Naive thymus-derived CD4-positive, alpha-beta T cell (primary cell): ENCODE data around the gene SPECC1. TPM values are rescaled to one million over a fixed set of nuclear protein-coding genes. Genes with fewer than 3 reads are reported as not detected.
"Not testable (repeated sequence)": the region's sequence is repeated elsewhere in the genome, so short reads cannot be mapped to it uniquely, and the experiment has no call there.

Source experiments
- ATAC-seq: fragments of 150-1000 bp; cut with Tn5 transposase; 2 replicates; pipeline ENCODE4 v1.10.0; 2021; ENCODE audit warnings: mild to moderate bottlenecking, moderate library complexity
- CTCF ChIA-PET: fragments of 350-600 bp; sonication (Branson Sonifier 250); formaldehyde crosslinking; loops from one replicate; lab custom pipeline; 2021; ENCODE audit warnings: antibody characterized with exemption; lab: Charles Lee
- POLR2A ChIA-PET: fragments of 350-600 bp; sonication (Branson Sonifier 250); formaldehyde crosslinking; loops from one replicate; lab custom pipeline; 2021; ENCODE audit warnings: antibody characterized with exemption, inconsistent platforms; lab: Charles Lee
- DNase-seq, 9 donors: peaks; one replicate each; pipeline versions ENCODE4 v3.0.0 to v3.0.0-alpha.2; 2020 to 2022; ENCODE audit warnings: mixed read lengths in 1 of 9
- H3K27ac ChIP-seq: one replicate; pipeline ENCODE4 v1.7.0; 2013; ENCODE audit warnings: mild to moderate bottlenecking, low read depth, low read length, moderate library complexity
- H3K27me3 ChIP-seq, 2 donors: one replicate each; pipeline ENCODE4 v1.7.0; 2013; ENCODE audit warnings: low read length in 2 of 2, mild to moderate bottlenecking in 2 of 2, moderate library complexity in 2 of 2; ENCODE audit not compliant: control insufficient read depth in 2 of 2, insufficient read depth in 2 of 2
- H3K36me3 ChIP-seq, 3 experiments: 1 replicate in 2 of 3; 2 replicates in 1 of 3; pipeline ENCODE4 v1.7.0; 2013; ENCODE audit warnings: low read length in 3 of 3, mild to moderate bottlenecking in 3 of 3, moderate library complexity in 1 of 3; ENCODE audit not compliant: insufficient read depth in 3 of 3, control insufficient read depth in 2 of 3
- H3K4me1 ChIP-seq, 2 donors: one replicate each; pipeline ENCODE4 v1.7.0; 2013; ENCODE audit warnings: low read length in 2 of 2, mild to moderate bottlenecking in 2 of 2, moderate library complexity in 1 of 2; ENCODE audit not compliant: control insufficient read depth in 2 of 2, insufficient read depth in 2 of 2
- H3K4me3 ChIP-seq: 2 replicates; pipeline ENCODE4 v1.7.0; 2013; ENCODE audit warnings: mild to moderate bottlenecking, low read length
- H3K9me3 ChIP-seq, 3 experiments: 1 replicate in 2 of 3; 2 replicates in 1 of 3; pipeline ENCODE4 v1.7.0; 2013; ENCODE audit warnings: low read length in 3 of 3; ENCODE audit not compliant: control insufficient read depth in 2 of 3
- H3K27ac Mint-ChIP-seq, 9 donors: one replicate each; pipeline ENCODE4 v1.8.0; 2020 to 2022; ENCODE audit warnings: mixed read lengths in 9 of 9, mild to moderate bottlenecking in 8 of 9, moderate library complexity in 5 of 9, inconsistent platforms in 2 of 9
- H3K27me3 Mint-ChIP-seq, 5 donors: one replicate each; pipeline ENCODE4 v1.8.0; 2021 to 2022; ENCODE audit warnings: mixed read lengths in 5 of 5, mild to moderate bottlenecking in 1 of 5
- H3K36me3 Mint-ChIP-seq, 5 donors: one replicate each; pipeline ENCODE4 v1.8.0; 2020 to 2022; ENCODE audit warnings: mixed read lengths in 5 of 5, mild to moderate bottlenecking in 3 of 5, inconsistent platforms in 1 of 5
- H3K4me1 Mint-ChIP-seq, 7 donors: one replicate each; pipeline ENCODE4 v1.8.0; 2020 to 2022; ENCODE audit warnings: mixed read lengths in 7 of 7, mild to moderate bottlenecking in 3 of 7, inconsistent platforms in 1 of 7
- H3K4me3 Mint-ChIP-seq, 10 donors: one replicate each; pipeline ENCODE4 v1.8.0; 2020 to 2022; ENCODE audit warnings: mild to moderate bottlenecking in 10 of 10, mixed read lengths in 10 of 10, moderate library complexity in 6 of 10, inconsistent platforms in 2 of 10
- H3K9me3 Mint-ChIP-seq, 11 donors: one replicate each; pipeline ENCODE4 v1.8.0; 2020 to 2022; ENCODE audit warnings: mixed read lengths in 11 of 11, mild to moderate bottlenecking in 4 of 11, inconsistent platforms in 1 of 11, moderate library complexity in 1 of 11
- intact Hi-C, 2 donors: fragments of 100-400 bp; cut with micrococcal nuclease; formaldehyde crosslinking; loops; one replicate each; pipeline ENCODE4 v1.15.1; 2023
- polyA plus RNA-seq, 2 donors: library from polyadenylated mRNA; unstranded; fragments of 300-500 nt; fragmentation: Illumina TruSeq; gene quantifications; one replicate each; pipeline ENCODE4 v1.2.3, GENCODE V29; 2021
- total RNA-seq, 6 experiments: library from RNA in 5 of 6; stranded (reverse) in 5 of 6; gene quantifications; 1 replicate in 5 of 6; 2 replicates in 1 of 6; pipeline ENCODE4 v1.2.3 and lab custom pipeline; 2021 to 2026

The SPECC1 gene
- total and polyA plus RNA-seq, 7 experiments from 2014 or later = 1.2 to 37.5 (median 4.7) TPM

- ChIA-PET POLR2A (interaction anchor here (0.8 to 1.0 kb wide), 4 partner anchors 12 to 48 kb away, joined by 3 read pairs; no protein-coding TSS in a partner anchor), CTCF (interaction anchor here (0.8 to 1.6 kb wide), 7 partner anchors 13 to 88 kb away, joined by 3 to 7 read pairs (median 3); no protein-coding TSS in a partner anchor)
- Mint-ChIP-seq H3K4me3 (no peak overlapping the region), H3K27ac (peak overlapping the region in 2 of 9 donors; percentile 31 to 52), H3K9me3 (peaks cover 0 to 5% (median 0%) of the 10 kb centered on the region in 11 donors), H3K27me3 (no peaks in the 10 kb centered on the region), H3K36me3 (peaks cover 0 to 10% (median 0%) of the 10 kb centered on the region in 5 donors), H3K4me1 (peaks cover 35 to 89% (median 74%) of the 10 kb centered on the region in 7 donors)
- no peak overlapping the region for H3K4me3 ChIP-seq
- no peak for ATAC-seq
- H3K4me1 ChIP-seq = peaks cover 4 to 24% of the 10 kb centered on the region in 2 donors
- no peaks in the 10 kb centered on the region for H3K9me3 ChIP-seq
- no peaks in the 10 kb centered on the region for H3K27me3 ChIP-seq
- no peaks in the 10 kb centered on the region for H3K36me3 ChIP-seq
- DNase-seq = no peak
- H3K27ac ChIP-seq = no peak overlapping the region
- intact Hi-C loops = loop anchor here in 1 of 2 donors (5.0 kb wide), 1 partner anchor 45 kb away; no protein-coding TSS in a partner anchor
These were observed 223.5 kb downstream of the SPECC1 start for GRCh38 chr17:20232611-20233010.

DNA sequence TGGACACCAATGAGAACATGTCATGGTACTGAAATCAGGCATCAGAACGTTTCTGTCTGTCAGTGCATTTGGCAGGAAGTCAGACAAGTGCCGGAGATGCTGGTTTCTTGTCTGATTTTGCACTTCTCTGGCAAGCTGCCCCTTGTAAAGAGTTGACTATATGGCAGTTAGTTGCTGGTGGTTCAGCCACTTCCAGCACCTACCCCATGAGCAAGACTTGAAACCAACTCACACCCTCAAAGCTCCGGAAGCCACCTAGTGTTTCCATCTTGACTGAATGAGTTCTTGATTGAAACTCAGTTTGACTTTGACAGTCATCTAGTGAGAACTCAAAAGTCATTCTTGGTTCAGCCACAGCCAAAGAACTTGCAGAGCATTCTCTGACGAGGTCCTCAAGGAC lies 225.1 kb downstream of the SPECC1 start:
- ATAC-seq = peak; percentile 93
- H3K9me3 ChIP-seq = no peaks in the 10 kb centered on the region
- peak in 8 of 9 donors; percentile 58 to 79 (median 69) for DNase-seq
- Mint-ChIP-seq H3K27me3 (no peaks in the 10 kb centered on the region), H3K36me3 (peaks cover 0 to 10% (median 0%) of the 10 kb centered on the region in 5 donors), H3K4me1 (peaks cover 29 to 73% (median 60%) of the 10 kb centered on the region in 7 donors), H3K9me3 (peaks cover 0 to 5% (median 0%) of the 10 kb centered on the region in 11 donors), H3K4me3 (peak overlapping the region; percentile 64 to 84 (median 69)), H3K27ac (peak overlapping the region; percentile 74 to 92 (median 88))
- ChIA-PET CTCF (interaction anchor here (0.7 to 1.6 kb wide), 4 partner anchors 10 to 50 kb away, joined by 3 to 6 read pairs (median 5); no protein-coding TSS in a partner anchor), POLR2A (interaction anchor here (1.1 to 4.1 kb wide), 4 partner anchors 13 to 53 kb away, joined by 3 to 45 read pairs (median 6); no protein-coding TSS in a partner anchor)
- H3K27me3 ChIP-seq = no peaks in the 10 kb centered on the region
- intact Hi-C loops = loop anchor here (1.0 to 5.0 kb wide), 6 partner anchors 8 to 87 kb away; no protein-coding TSS in a partner anchor
- H3K4me1 ChIP-seq = peaks cover 4 to 24% of the 10 kb centered on the region in 2 donors
- no peaks in the 10 kb centered on the region for H3K36me3 ChIP-seq
- H3K27ac ChIP-seq = peak overlapping the region; percentile 26
- H3K4me3 ChIP-seq = peak overlapping the region; percentile 19

DNA sequence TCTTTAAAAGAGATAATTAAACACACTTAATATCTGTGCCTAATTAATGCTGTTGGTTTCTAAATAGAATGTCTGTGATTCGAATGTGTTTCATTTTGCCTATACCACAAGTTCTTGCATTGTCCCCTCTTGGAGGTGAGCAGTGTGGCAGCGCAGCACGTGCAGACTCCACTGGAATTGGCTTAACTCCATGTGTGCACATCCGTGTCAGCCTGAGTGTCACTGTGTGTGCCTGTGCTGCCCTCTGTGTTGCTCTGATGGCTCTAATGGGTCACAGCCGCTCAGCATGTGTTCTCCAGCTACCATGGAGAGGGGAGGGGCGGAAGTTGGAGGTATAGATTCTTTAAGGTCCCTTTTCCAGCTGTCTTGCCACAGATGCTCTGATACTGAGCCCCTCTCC lies 226.6 kb downstream of the SPECC1 start:
- intact Hi-C loops = loop anchor here in 1 of 2 donors (2.0 kb wide), 2 partner anchors 81 to 85 kb away; no protein-coding TSS in a partner anchor
- H3K36me3 Mint-ChIP-seq = peaks cover 0 to 10% (median 0%) of the 10 kb centered on the region in 5 donors
- H3K27me3 Mint-ChIP-seq = no peaks in the 10 kb centered on the region
- no peaks in the 10 kb centered on the region for H3K36me3 ChIP-seq
- peak overlapping the region in 5 of 10 donors; percentile 6 to 84 (median 21) for H3K4me3 Mint-ChIP-seq
- peak overlapping the region in 5 of 9 donors; percentile 16 to 92 (median 66) for H3K27ac Mint-ChIP-seq
- no peak overlapping the region for H3K4me3 ChIP-seq
- H3K27me3 ChIP-seq = no peaks in the 10 kb centered on the region
- no peaks in the 10 kb centered on the region for H3K9me3 ChIP-seq
- peaks cover 4 to 24% of the 10 kb centered on the region in 2 donors for H3K4me1 ChIP-seq
- DNase-seq = no peak
- H3K27ac ChIP-seq = no peak overlapping the region
- peaks cover 0 to 5% (median 0%) of the 10 kb centered on the region in 11 donors for H3K9me3 Mint-ChIP-seq
- ChIA-PET CTCF (interaction anchor here (0.6 to 3.3 kb wide), 7 partner anchors 9 to 177 kb away, joined by 3 to 21 read pairs (median 4); no protein-coding TSS in a partner anchor), POLR2A (interaction anchor here (0.9 to 4.1 kb wide), 2 partner anchors 11 to 40 kb away, joined by 6 to 45 read pairs; no protein-coding TSS in a partner anchor)
- ATAC-seq = no peak
- H3K4me1 Mint-ChIP-seq = peaks cover 29 to 67% (median 59%) of the 10 kb centered on the region in 7 donors

GRCh38 chr17:20236578-20237227 lies 227.5 kb downstream of the SPECC1 start:
- Histone ChIP-seq H3K36me3 (no peaks in the 10 kb centered on the region), H3K27me3 (no peaks in the 10 kb centered on the region), H3K4me3 (no peak overlapping the region), H3K4me1 (peaks cover 4 to 24% of the 10 kb centered on the region in 2 donors), H3K9me3 (no peaks in the 10 kb centered on the region), H3K27ac (no peak overlapping the region)
- Mint-ChIP-seq H3K36me3 (peaks cover 0 to 10% (median 0%) of the 10 kb centered on the region in 5 donors), H3K4me1 (peaks cover 29 to 67% (median 56%) of the 10 kb centered on the region in 7 donors), H3K9me3 (peaks cover 0 to 5% (median 0%) of the 10 kb centered on the region in 11 donors), H3K27me3 (no peaks in the 10 kb centered on the region), H3K27ac (peak overlapping the region in 7 of 9 donors; percentile 9 to 92 (median 66)), H3K4me3 (peak overlapping the region in 4 of 10 donors; percentile 8 to 84 (median 54))
- ChIA-PET CTCF (interaction anchor here (0.6 to 3.3 kb wide), 5 partner anchors 9 to 178 kb away, joined by 3 to 21 read pairs (median 4); no protein-coding TSS in a partner anchor), POLR2A (interaction anchor here (1.2 to 4.1 kb wide), 2 partner anchors 10 to 18 kb away, joined by 3 to 45 read pairs; no protein-coding TSS in a partner anchor)
- DNase-seq = no peak
- ATAC-seq = no peak
- intact Hi-C loops = no loop called here

- ATAC-seq, H3K27ac Mint-ChIP-seq, H3K27me3 ChIP-seq, H3K36me3 Mint-ChIP-seq, H3K9me3 ChIP-seq, H3K27ac ChIP-seq, H3K4me3 ChIP-seq, H3K36me3 ChIP-seq, H3K27me3 Mint-ChIP-seq, POLR2A ChIA-PET, DNase-seq, H3K9me3 Mint-ChIP-seq, H3K4me3 Mint-ChIP-seq: not testable (repeated sequence)
- H3K4me1 Mint-ChIP-seq = peaks cover 11 to 44% (median 36%) of the 10 kb centered on the region in 7 donors
- intact Hi-C loops = loop anchor here in 1 of 2 donors (2.0 kb wide), 1 partner anchor 15 kb away; no protein-coding TSS in a partner anchor
- CTCF ChIA-PET = interaction anchor here (0.6 kb wide), 1 partner anchor 71 kb away, joined by 5 read pairs; no protein-coding TSS in a partner anchor
- peaks cover 0 to 15% of the 10 kb centered on the region in 2 donors for H3K4me1 ChIP-seq
These were observed 230.6 kb downstream of the SPECC1 start for GRCh38 chr17:20239776-20240175.

- H3K4me1 Mint-ChIP-seq = peaks cover 13 to 44% (median 36%) of the 10 kb centered on the region in 7 donors
- no peaks in the 10 kb centered on the region for H3K27me3 Mint-ChIP-seq
- no peak overlapping the region for H3K4me3 Mint-ChIP-seq
- Histone ChIP-seq H3K27me3 (no peaks in the 10 kb centered on the region), H3K4me1 (peaks cover 0 to 21% of the 10 kb centered on the region in 2 donors), H3K4me3 (no peak overlapping the region), H3K9me3 (no peaks in the 10 kb centered on the region), H3K27ac (no peak overlapping the region), H3K36me3 (no peaks in the 10 kb centered on the region)
- H3K27ac Mint-ChIP-seq = no peak overlapping the region
- DNase-seq = no peak
- no peak for ATAC-seq
- intact Hi-C loops = loop anchor here in 1 of 2 donors (2.0 kb wide), 1 partner anchor 13 kb away; no protein-coding TSS in a partner anchor
- H3K36me3 Mint-ChIP-seq = peaks cover 0 to 2% (median 0%) of the 10 kb centered on the region in 5 donors
- H3K9me3 Mint-ChIP-seq = no peaks in the 10 kb centered on the region
- ChIA-PET POLR2A (interaction anchor here (0.9 kb wide), 1 partner anchor 15 kb away, joined by 3 read pairs; no protein-coding TSS in a partner anchor), CTCF (no interaction called here)
These were observed 232.7 kb downstream of the SPECC1 start for GRCh38 chr17:20241855-20242254.
